Mesenchymal stem cell (in vitro differentiated cells and primary cell): Measurements from ENCODE around the gene HS3ST1.
A peak's percentile ranks its signal among the peaks of the same experiment; 100 is the strongest.

Source experiments
- DNase-seq: peaks from one replicate; pipeline ENCODE4 v3.0.0-alpha.2; 2013
- H2AFZ ChIP-seq: one replicate; pipeline ENCODE4 v1.6.1; 2013; ENCODE audit warnings: low read depth, mild to moderate bottlenecking, control low read depth, inconsistent platforms, low read length, moderate library complexity
- H2AK5ac ChIP-seq: 2 replicates; pipeline ENCODE4 v1.6.1; 2013; ENCODE audit warnings: low read length, moderate library complexity, mild to moderate bottlenecking, inconsistent platforms; ENCODE audit not compliant: severe bottlenecking
- H2BK120ac ChIP-seq: one replicate; pipeline ENCODE4 v1.6.1; 2013; ENCODE audit warnings: low read depth, mild to moderate bottlenecking, inconsistent platforms, low read length, moderate library complexity
- H2BK12ac ChIP-seq, 2 experiments: one replicate each; pipeline ENCODE4 v1.6.1; 2013; ENCODE audit warnings: inconsistent platforms in 2 of 2, low read length in 2 of 2, mild to moderate bottlenecking in 2 of 2, moderate library complexity in 2 of 2, control low read depth in 1 of 2
- H2BK15ac ChIP-seq: one replicate; pipeline ENCODE4 v1.6.1; 2013; ENCODE audit warnings: mild to moderate bottlenecking, low read depth, inconsistent platforms; ENCODE audit not compliant: poor library complexity, severe bottlenecking
- H2BK5ac ChIP-seq: 2 replicates; pipeline ENCODE4 v1.6.1; 2013; ENCODE audit warnings: low read depth, mild to moderate bottlenecking, low read length, control low read depth, inconsistent platforms; ENCODE audit not compliant: poor library complexity, severe bottlenecking
- H3K14ac ChIP-seq, 2 experiments: one replicate each; pipeline ENCODE4 v1.6.1; 2013; ENCODE audit warnings: inconsistent platforms in 2 of 2, low read length in 2 of 2, control low read depth in 1 of 2, mild to moderate bottlenecking in 1 of 2, moderate library complexity in 1 of 2
- H3K18ac ChIP-seq, 2 experiments: one replicate each; pipeline ENCODE4 v1.6.1; 2013; ENCODE audit warnings: inconsistent platforms in 2 of 2, low read length in 2 of 2, control low read depth in 1 of 2, low read depth in 1 of 2, mild to moderate bottlenecking in 1 of 2
- H3K23ac ChIP-seq, 2 experiments: one replicate each; pipeline ENCODE4 v1.6.1; 2013; ENCODE audit warnings: inconsistent platforms in 2 of 2, low read length in 2 of 2, mild to moderate bottlenecking in 2 of 2, moderate library complexity in 2 of 2, control low read depth in 1 of 2
- H3K27ac ChIP-seq: 2 replicates; pipeline ENCODE4 v1.5.1; 2013; ENCODE audit warnings: mild to moderate bottlenecking, moderate library complexity, low read length, control low read depth, inconsistent platforms; ENCODE audit not compliant: poor library complexity, severe bottlenecking
- H3K27me3 ChIP-seq, 2 experiments: 2 replicates each; pipeline versions ENCODE4 v1.6.1 to v1.7.0; 2013; ENCODE audit warnings: low read length in 2 of 2, mild to moderate bottlenecking in 2 of 2, moderate library complexity in 2 of 2, control low read depth in 1 of 2, inconsistent platforms in 1 of 2; ENCODE audit not compliant: control insufficient read depth in 1 of 2, insufficient read depth in 1 of 2
- H3K36me3 ChIP-seq, 2 experiments: 2 replicates each; pipeline versions ENCODE4 v1.6.1 to v1.7.0; 2013; ENCODE audit warnings: low read length in 2 of 2, control low read depth in 1 of 2, inconsistent platforms in 1 of 2, low read depth in 1 of 2, mild to moderate bottlenecking in 1 of 2; ENCODE audit not compliant: insufficient read depth in 2 of 2, control insufficient read depth in 1 of 2
- H3K4ac ChIP-seq, 2 experiments: one replicate each; pipeline ENCODE4 v1.6.1; 2013; ENCODE audit warnings: inconsistent platforms in 2 of 2, low read length in 2 of 2, mild to moderate bottlenecking in 2 of 2, moderate library complexity in 2 of 2, control low read depth in 1 of 2, low read depth in 1 of 2
- H3K4me1 ChIP-seq: 2 replicates; pipeline ENCODE4 v1.6.1; 2013; ENCODE audit warnings: low read depth, low read length, control low read depth; ENCODE audit not compliant: control insufficient read depth, insufficient read depth
- H3K4me2 ChIP-seq: 2 replicates; pipeline ENCODE4 v1.6.1; 2013; ENCODE audit warnings: low read length, mild to moderate bottlenecking, inconsistent platforms; ENCODE audit not compliant: poor library complexity, severe bottlenecking
- H3K4me3 ChIP-seq, 2 experiments: 2 replicates each; pipeline versions ENCODE4 v1.5.1 to v1.7.0; 2013; ENCODE audit warnings: low read length in 2 of 2, mild to moderate bottlenecking in 2 of 2, control low read depth in 1 of 2, low read depth in 1 of 2; ENCODE audit not compliant: insufficient read depth in 1 of 2
- H3K79me1 ChIP-seq: replicated peaks from 2 replicates; pipeline ENCODE4 v1.6.1; 2013; ENCODE audit warnings: mild to moderate bottlenecking, control low read depth, low read length, inconsistent platforms; ENCODE audit not compliant: poor library complexity, severe bottlenecking
- H3K9ac ChIP-seq: 2 replicates; pipeline ENCODE4 v1.7.0; 2013; ENCODE audit warnings: mild to moderate bottlenecking, low read length, moderate library complexity
- H3K9me3 ChIP-seq: 2 replicates; pipeline ENCODE4 v1.7.0; 2013; ENCODE audit warnings: mild to moderate bottlenecking, low read length; ENCODE audit not compliant: control insufficient read depth
- H4K8ac ChIP-seq: one replicate; pipeline ENCODE4 v1.6.1; 2013; ENCODE audit warnings: inconsistent platforms, mild to moderate bottlenecking, low read length, moderate library complexity
- H4K91ac ChIP-seq: one replicate; pipeline ENCODE4 v1.6.1; 2013; ENCODE audit warnings: mild to moderate bottlenecking, low read length, inconsistent platforms
- WGBS: methylation state at CpG from one replicate; pipeline ENCODE4 v1.1.7; 2013; ENCODE audit warnings: mixed read lengths; 5-methylcytosine and 5-hydroxymethylcytosine counted together

The HS3ST1 gene

GRCh38 chr4:11429699-11430045 lies 978 bp upstream of the HS3ST1 start:
- H3K36me3 ChIP-seq = no peaks in the 10 kb centered on the region
- H3K18ac ChIP-seq = no peak overlapping the region
- no peak overlapping the region for H2AFZ ChIP-seq
- H2BK12ac ChIP-seq = no peak overlapping the region
- H3K4me3 ChIP-seq = no peak overlapping the region
- no peak for DNase-seq
- H2BK5ac ChIP-seq = no peak overlapping the region
- H2BK120ac ChIP-seq = no peak overlapping the region
- peaks cover 16% of the 10 kb centered on the region for H3K4me1 ChIP-seq
- no peak overlapping the region for H4K8ac ChIP-seq
- H3K79me1 ChIP-seq = peaks cover 14% of the 10 kb centered on the region
- H3K9me3 ChIP-seq = no peaks in the 10 kb centered on the region
- no peak overlapping the region for H3K9ac ChIP-seq
- peaks cover 9 to 44% of the 10 kb centered on the region in 2 experiments for H3K27me3 ChIP-seq
- H3K4ac ChIP-seq = no peak overlapping the region
- no peak overlapping the region for H3K14ac ChIP-seq
- no peak overlapping the region for H4K91ac ChIP-seq
- H2AK5ac ChIP-seq = no peak overlapping the region
- WGBS = 0% methylated on average over 2 of the region's 8 CpGs
- no peak overlapping the region for H2BK15ac ChIP-seq
- H3K4me2 ChIP-seq = peak overlapping the region; percentile 98
- no peak overlapping the region for H3K27ac ChIP-seq
- no peak overlapping the region for H3K23ac ChIP-seq

DNA sequence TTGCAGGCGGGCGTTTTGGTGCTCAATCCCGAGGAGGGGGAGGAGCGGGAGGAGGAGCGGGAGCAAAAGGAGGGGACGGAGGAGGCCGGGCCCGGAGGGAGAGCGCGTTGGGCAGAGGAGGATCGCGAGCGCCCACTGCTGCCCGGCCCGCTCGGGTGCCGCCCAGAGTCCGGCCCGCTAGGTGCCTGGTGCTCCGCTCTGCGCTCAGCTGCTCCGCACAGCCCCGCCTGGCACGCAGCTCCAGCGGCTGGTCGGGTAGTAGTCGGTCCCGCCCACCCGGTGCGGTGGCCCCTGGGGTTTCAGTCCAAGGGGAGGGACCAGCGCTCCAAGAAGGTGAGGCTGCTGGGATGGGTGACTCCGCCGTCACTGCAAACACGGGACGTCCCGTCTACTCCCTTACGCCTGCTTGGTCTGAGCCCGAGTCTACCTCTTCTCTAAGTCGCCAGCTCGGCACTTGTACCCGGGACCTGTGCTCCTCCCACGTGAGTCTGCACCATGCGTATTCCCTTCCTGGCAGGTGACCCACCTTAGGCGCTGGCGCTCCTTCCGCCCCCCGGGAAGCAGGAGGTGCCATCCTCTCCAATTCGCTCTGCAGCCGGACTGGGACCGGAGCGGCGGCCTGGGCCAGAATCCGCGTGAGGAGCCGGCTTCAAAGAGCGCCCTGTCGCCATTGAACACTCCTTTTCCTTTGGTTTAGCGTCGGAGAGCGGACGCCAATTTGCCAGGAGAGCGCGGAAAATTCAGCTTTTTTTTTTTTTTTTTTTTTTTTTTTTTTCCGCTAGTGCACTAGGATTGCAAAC lies 405 bp upstream of the HS3ST1 start:
- no peak overlapping the region for H2BK12ac ChIP-seq

GRCh38 chr4:11427121-11427996 lies 1.3 kb downstream of the HS3ST1 start:
- no peak overlapping the region for H2BK15ac ChIP-seq
- H3K9ac ChIP-seq = no peak overlapping the region
- H3K18ac ChIP-seq = no peak overlapping the region
- H3K23ac ChIP-seq = no peak overlapping the region
- H4K91ac ChIP-seq = no peak overlapping the region
- peaks cover 16% of the 10 kb centered on the region for H3K4me1 ChIP-seq
- H3K4ac ChIP-seq = no peak overlapping the region
- peak overlapping the region; percentile 56 to 65 for H3K4me3 ChIP-seq
- H2BK120ac ChIP-seq = no peak overlapping the region
- H3K27ac ChIP-seq = no peak overlapping the region
- H2AFZ ChIP-seq = no peak overlapping the region
- no peak overlapping the region for H3K14ac ChIP-seq
- peak; percentile 6 for DNase-seq
- no peak overlapping the region for H2BK12ac ChIP-seq
- no peak overlapping the region for H4K8ac ChIP-seq
- H3K79me1 ChIP-seq = peaks cover 14% of the 10 kb centered on the region
- no peak overlapping the region for H2BK5ac ChIP-seq
- peak overlapping the region; percentile 98 for H3K4me2 ChIP-seq
- peaks cover 9 to 44% of the 10 kb centered on the region in 2 experiments for H3K27me3 ChIP-seq
- H2AK5ac ChIP-seq = no peak overlapping the region
- H3K9me3 ChIP-seq = no peaks in the 10 kb centered on the region
- WGBS = 3% methylated on average over 26 of the region's 45 CpGs
- H3K36me3 ChIP-seq = no peaks in the 10 kb centered on the region

More for the DNA sequence above, 405 bp upstream of the HS3ST1 start:
- Histone ChIP-seq H4K91ac (no peak overlapping the region), H4K8ac (no peak overlapping the region), H3K14ac (no peak overlapping the region), H3K79me1 (peaks cover 14% of the 10 kb centered on the region), H3K23ac (no peak overlapping the region), H3K27ac (peak overlapping the region; percentile 0), H2AK5ac (no peak overlapping the region), H2BK15ac (no peak overlapping the region), H3K4me3 (peak overlapping the region; percentile 60 to 65), H3K18ac (no peak overlapping the region), H3K9ac (peak overlapping the region; percentile 18), H3K27me3 (peaks cover 9 to 44% of the 10 kb centered on the region in 2 experiments), H3K36me3 (no peaks in the 10 kb centered on the region), H3K4me2 (peak overlapping the region; percentile 98), H3K4ac (no peak overlapping the region), H2AFZ (peak overlapping the region; percentile 54), H2BK120ac (no peak overlapping the region), H3K4me1 (peaks cover 16% of the 10 kb centered on the region), H3K9me3 (no peaks in the 10 kb centered on the region), H2BK5ac (no peak overlapping the region)
- peak; percentile 51 for DNase-seq
- 2% methylated on average over 59 of the region's 64 CpGs for whole genome bisulfite sequencing

DNA sequence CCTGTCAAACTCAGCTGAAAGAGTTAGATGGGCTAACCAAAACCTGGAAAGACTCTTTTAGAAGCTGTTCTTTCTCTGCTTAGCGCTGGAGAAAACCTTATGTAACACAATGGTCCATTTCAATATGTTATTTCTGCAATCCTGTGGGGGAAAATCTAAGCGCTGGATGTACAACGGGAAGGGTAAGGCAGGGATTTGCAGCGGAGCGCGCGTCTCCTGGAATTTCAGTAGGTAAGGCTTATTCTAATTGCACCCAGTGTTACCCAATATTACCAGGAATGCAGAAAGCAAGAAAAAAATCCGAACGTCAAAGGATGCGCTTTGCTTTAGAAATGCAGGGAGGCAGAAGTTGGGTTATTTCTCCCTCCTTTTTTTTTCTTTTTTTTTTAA lies 2.0 kb downstream of the HS3ST1 start:
- 18% methylated on average over 10 of the region's 10 CpGs for WGBS
- Histone ChIP-seq H2BK120ac (no peak overlapping the region), H2BK5ac (no peak overlapping the region), H3K4me2 (peak overlapping the region; percentile 98), H4K91ac (no peak overlapping the region), H3K4me1 (peaks cover 16% of the 10 kb centered on the region), H3K18ac (no peak overlapping the region), H2AFZ (no peak overlapping the region), H3K9ac (no peak overlapping the region), H2BK12ac (no peak overlapping the region), H2AK5ac (no peak overlapping the region), H3K4ac (no peak overlapping the region), H2BK15ac (no peak overlapping the region), H3K4me3 (no peak overlapping the region), H3K36me3 (no peaks in the 10 kb centered on the region), H3K23ac (no peak overlapping the region), H3K79me1 (peaks cover 15% of the 10 kb centered on the region), H3K14ac (no peak overlapping the region), H3K27ac (no peak overlapping the region), H3K27me3 (peaks cover 9 to 44% of the 10 kb centered on the region in 2 experiments), H3K9me3 (no peaks in the 10 kb centered on the region), H4K8ac (no peak overlapping the region)
- DNase-seq = no peak
